NCI-H774 (cell line): ENCODE results near the gene CRYGB.

Source experiments
- DNase-seq: peaks from one replicate; lab custom pipeline; 2025; lab: John Stamatoyannopoulos, UW

CRYGB gene

GRCh38 chr2:208146006-208146405, at the start of gene CRYGB:
TSS of gene CRYGB (minus strand) at chr2:208146158. CDS start at chr2:208146120, 38 bp downstream.
- no peak for DNase-seq

- no peak for DNase-seq
These were observed 49.6 kb upstream of the CRYGB start for GRCh38 chr2:208195531-208195930.

- DNase-seq: no peak
These were observed 46.8 kb upstream of the CRYGB start for GRCh38 chr2:208192611-208193236.

- DNase-seq: no peak
These were observed 44.0 kb upstream of the CRYGB start, which contains the start of gene C2orf80 for GRCh38 chr2:208189810-208190503. TSS of gene C2orf80 (minus strand) at chr2:208190030. CDS start at chr2:208186986, 3,044 bp downstream.

GRCh38 chr2:208189069-208189809, 43.3 kb upstream of the CRYGB start:
- DNase-seq: no peak

- DNase-seq: no peak
These were observed 40.9 kb upstream of the CRYGB start for GRCh38 chr2:208186893-208187292.

- no peak for DNase-seq
These were observed 40.5 kb upstream of the CRYGB start for GRCh38 chr2:208186465-208186864.

- DNase-seq: no peak
These were observed 38.2 kb upstream of the CRYGB start for GRCh38 chr2:208183972-208184705.

GRCh38 chr2:208183526-208183925, 37.6 kb upstream of the CRYGB start:
- DNase-seq: no peak

GRCh38 chr2:208182835-208183234, 36.9 kb upstream of the CRYGB start:
- DNase-seq: no peak

GRCh38 chr2:208179028-208179609, 33.2 kb upstream of the CRYGB start:
- DNase-seq: no peak

GRCh38 chr2:208175840-208176153, 29.8 kb upstream of the CRYGB start:
- DNase-seq: no peak

- DNase-seq: peak; percentile 71
These were observed 29.3 kb upstream of the CRYGB start for GRCh38 chr2:208175069-208175839.

- DNase-seq: no peak
These were observed 28.2 kb upstream of the CRYGB start for GRCh38 chr2:208174144-208174543.

- DNase-seq: no peak
These were observed 26.2 kb upstream of the CRYGB start for GRCh38 chr2:208172125-208172524.

GRCh38 chr2:208164951-208165755, 19.2 kb upstream of the CRYGB start:
- no peak for DNase-seq

GRCh38 chr2:208163489-208163888, 17.5 kb upstream of the CRYGB start, which contains the start of gene CRYGA:
TSS of gene CRYGA (minus strand) at chr2:208163589. CDS start at chr2:208163556, 33 bp downstream.
- DNase-seq: no peak

- DNase-seq: no peak
These were observed 10.5 kb upstream of the CRYGB start for GRCh38 chr2:208156439-208156838.

GRCh38 chr2:208153156-208153555, 7.2 kb upstream of the CRYGB start:
- DNase-seq: no peak

- no peak for DNase-seq
These were observed 5.0 kb upstream of the CRYGB start for GRCh38 chr2:208150956-208151355.
